Heart right ventricle (tissue), 16 donors: Measurements from ENCODE around the gene DHH. TPM values are rescaled to one million over a fixed set of nuclear protein-coding genes. Genes with fewer than 3 reads are reported as not detected.
"Not testable (repeated sequence)": the region's sequence is repeated elsewhere in the genome, so short reads cannot be mapped to it uniquely, and the experiment has no call there.

Experiments used
- ATAC-seq, 8 donors: fragments of 200-7000 bp; cut with Tn5 transposase; one replicate each; pipeline ENCODE4 v1.9.1; 2020; ENCODE audit warnings: mild to moderate bottlenecking in 8 of 8, moderate library complexity in 8 of 8, moderate number of reproducible peaks in 1 of 8
- DNase-seq, 2 donors: peaks; one replicate each; pipeline ENCODE4 v3.0.0-alpha.2; 2020
- H3K27ac ChIP-seq, 10 donors: fragments of 200-600 bp; sonication (generic) in 2 of 10; one replicate each; pipeline versions ENCODE4 v1.5.0 to v1.8.0; 2020 to 2022; ENCODE audit warnings: mild to moderate bottlenecking in 3 of 10
- H3K27me3 ChIP-seq, 7 donors: fragments of 200-600 bp; one replicate each; pipeline ENCODE4 v1.8.0; 2021 to 2022; ENCODE audit warnings: mild to moderate bottlenecking in 2 of 7
- H3K36me3 ChIP-seq, 9 donors: fragments of 200-600 bp; sonication (generic) in 1 of 9; one replicate each; pipeline versions ENCODE4 v1.5.0 to v1.8.0; 2020 to 2022; ENCODE audit warnings: mild to moderate bottlenecking in 2 of 9
- H3K4me1 ChIP-seq, 9 donors: fragments of 200-600 bp; sonication (generic) in 1 of 9; one replicate each; pipeline versions ENCODE4 v1.5.0 to v1.8.0; 2020 to 2022; ENCODE audit warnings: mild to moderate bottlenecking in 4 of 9
- H3K4me3 ChIP-seq, 10 donors: fragments of 200-600 bp; sonication (generic) in 2 of 10; one replicate each; pipeline versions ENCODE4 v1.5.0 to v1.8.0; 2020 to 2022; ENCODE audit warnings: mild to moderate bottlenecking in 7 of 10, moderate library complexity in 2 of 10
- H3K9me3 ChIP-seq, 11 donors: fragments of 200-600 bp in 10 of 11; sonication (generic) in 2 of 11; one replicate each; pipeline versions ENCODE4 v1.5.0 to v1.8.0; 2013 to 2022; ENCODE audit warnings: mild to moderate bottlenecking in 2 of 11, control low read depth in 1 of 11, moderate library complexity in 1 of 11
- WGBS, 2 donors: extraction: QIAGEN DNeasy Blood & Tissue Kit; methylation state at CpG; one replicate each; pipeline ENCODE4 v1.1.7; 2013; ENCODE audit warnings: inconsistent platforms in 1 of 2; 5-methylcytosine and 5-hydroxymethylcytosine counted together
- intact Hi-C, 10 donors: fragments of 100-400 bp; cut with DNase I; formaldehyde crosslinking; loops; one replicate each; pipeline versions ENCODE4 v1.11.1 to v1.14.2; 2022
- polyA plus RNA-seq, 2 donors: library from polyadenylated mRNA; stranded (reverse); fragments of 200-250 nt; gene quantifications; one replicate each; pipeline ENCODE4 v1.2.3, GENCODE V29; 2013
- total RNA-seq, 10 donors: library from RNA; stranded (reverse); fragmentation: NEBNext Ultra II Directional in 3 of 10; extraction: Animal tissue kit (Norgen Biotek cat#: 25700) in 3 of 10; gene quantifications; one replicate each; pipeline versions ENCODE4 v1.2.1 to v1.2.4, GENCODE V29; 2021 to 2023
- TF ChIP-seq, protein P1 (sequence below), 9 donors: fragments of 200-600 bp; sonication (generic) in 2 of 9; IDR thresholded peaks; one replicate each; pipeline versions ENCODE4 v1.5.0 to v1.8.0; 2021 to 2022; ENCODE audit warnings: antibody characterized with exemption in 9 of 9, mild to moderate bottlenecking in 5 of 9, moderate library complexity in 1 of 9
- donor health status: Arrhythmogenic right ventricular cardiomyopathy.
- donor health status: ischemic (EF 13 %, LVEDD 7.1; RV severe dilation, severe dysfunction).
- donor health status: healthy with polysubstance abuse.
- donor health status: DM: no; HTN: yes; CAD: no.
- donor health status: DM: no; HTN: no; CAD: no.
- donor health status: ischemic (EF 25% LVEDD 6.9; RV normal size, moderate dysfunction).
- donor health status: ischemic (EF 25% LVEDD 5.7; RV mildly dilated, moderate dysfunction).
- donor health status: healthy.
- donor health status: DM: yes; HTN: yes; CAD: no.
- donor health status: Ischemic cardiomyopathy.
- donor health status: ischemic (EF 35%, LVEDD 5.7; RV mildly dilated, moderate dysfunction).
- donor health status: nonischemic (EF 11% LVEDD 7.7; RV severe dilation, severe dysfunction).
- donor health status: DM: yes; HTN: yes; CAD: no.
- donor health status: PGD.
- donor health status: ischemic (EF 29% LVEDD 5.4; RV normal size, mild dysfunction).
- donor health status: nonischemic (EF 23%, LVEDD 6.1; RV moderate dilation, normal function).

The DHH gene
- total and polyA plus RNA-seq, 12 donors: 0.32 to 1.6 (median 0.74) TPM

DNA sequence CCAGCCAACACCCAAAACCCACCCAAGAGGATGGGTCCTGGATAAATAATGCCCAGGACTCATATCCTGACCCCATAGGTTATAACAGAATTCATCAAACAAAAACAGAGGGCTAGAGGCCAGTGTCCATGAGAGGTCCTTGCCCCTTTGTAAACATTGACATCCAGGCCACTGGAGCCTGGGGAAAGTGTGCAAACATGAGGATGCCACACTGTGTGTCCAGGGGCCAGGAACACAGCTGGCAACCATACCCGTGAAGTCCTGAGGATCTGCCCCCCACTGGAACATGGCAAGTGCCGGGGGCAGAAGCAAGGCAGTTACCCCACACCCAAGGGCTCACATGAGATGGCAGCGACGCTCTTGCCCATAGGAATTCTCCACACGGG lies 29.8 kb downstream of the DHH start:
- intact Hi-C loops: loop anchor here in 9 of 10 donors (1.0 to 10.0 kb wide), 13 partner anchors 34 to 503 kb away; partner anchors contain the start of genes MCRS1 (in 1 of the 9), TUBA1A (in 1 of the 9) and TUBA1B (in 1 of the 9)

DNA sequence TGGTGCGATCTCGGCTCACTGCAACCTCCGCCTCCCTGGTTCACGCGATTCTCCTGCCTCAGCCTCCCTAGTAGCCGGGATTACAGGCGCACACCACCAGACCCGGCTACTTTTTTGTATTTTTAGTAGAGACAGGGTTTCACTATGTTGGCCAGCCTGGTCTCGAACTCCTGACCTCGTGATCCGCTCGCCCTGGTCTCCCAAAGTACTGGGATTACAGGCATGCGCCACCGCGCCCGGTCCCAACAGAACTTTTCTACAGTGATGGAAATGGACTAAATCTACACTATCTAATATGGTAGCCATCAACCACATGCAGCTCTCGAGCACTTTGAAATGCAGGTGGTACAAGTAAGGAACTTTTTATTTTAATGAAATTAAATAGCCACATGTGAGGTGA lies 32.7 kb downstream of the DHH start:
- DNase-seq, H3K36me3 ChIP-seq, H3K27ac ChIP-seq, H3K4me3 ChIP-seq, H3K9me3 ChIP-seq, H3K27me3 ChIP-seq, ATAC-seq: not testable (repeated sequence)
- H3K4me1 ChIP-seq: peaks cover 9 to 37% (median 28%) of the 10 kb centered on the region in 9 donors
- WGBS, 2 donors: 89 to 91% methylated on average over 17 of the region's 17 CpGs
- intact Hi-C loops: loop anchor here in 9 of 10 donors (2.0 to 10.0 kb wide), 9 partner anchors 60 to 505 kb away; partner anchors contain the start of genes MCRS1 (in 1 of the 9), TUBA1A (in 1 of the 9) and TUBA1B (in 1 of the 9)

More for the DNA sequence above, 29.8 kb downstream of the DHH start:
- no peaks in the 10 kb centered on the region for H3K36me3 ChIP-seq
- ATAC-seq: no peak
- H3K4me1 ChIP-seq: peaks cover 0 to 20% (median 12%) of the 10 kb centered on the region in 9 donors
- H3K27ac ChIP-seq: no peak overlapping the region
- H3K9me3 ChIP-seq: no peaks in the 10 kb centered on the region
- H3K4me3 ChIP-seq: no peak overlapping the region
- H3K27me3 ChIP-seq: no peaks in the 10 kb centered on the region
- DNase-seq: no peak
- TF ChIP-seq, protein P1, sequence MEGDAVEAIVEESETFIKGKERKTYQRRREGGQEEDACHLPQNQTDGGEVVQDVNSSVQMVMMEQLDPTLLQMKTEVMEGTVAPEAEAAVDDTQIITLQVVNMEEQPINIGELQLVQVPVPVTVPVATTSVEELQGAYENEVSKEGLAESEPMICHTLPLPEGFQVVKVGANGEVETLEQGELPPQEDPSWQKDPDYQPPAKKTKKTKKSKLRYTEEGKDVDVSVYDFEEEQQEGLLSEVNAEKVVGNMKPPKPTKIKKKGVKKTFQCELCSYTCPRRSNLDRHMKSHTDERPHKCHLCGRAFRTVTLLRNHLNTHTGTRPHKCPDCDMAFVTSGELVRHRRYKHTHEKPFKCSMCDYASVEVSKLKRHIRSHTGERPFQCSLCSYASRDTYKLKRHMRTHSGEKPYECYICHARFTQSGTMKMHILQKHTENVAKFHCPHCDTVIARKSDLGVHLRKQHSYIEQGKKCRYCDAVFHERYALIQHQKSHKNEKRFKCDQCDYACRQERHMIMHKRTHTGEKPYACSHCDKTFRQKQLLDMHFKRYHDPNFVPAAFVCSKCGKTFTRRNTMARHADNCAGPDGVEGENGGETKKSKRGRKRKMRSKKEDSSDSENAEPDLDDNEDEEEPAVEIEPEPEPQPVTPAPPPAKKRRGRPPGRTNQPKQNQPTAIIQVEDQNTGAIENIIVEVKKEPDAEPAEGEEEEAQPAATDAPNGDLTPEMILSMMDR (IDR thresholded peaks at IDR 0.05): no peak
- 91% methylated on average over 5 of the region's 5 CpGs for WGBS, 2 donors

DNA sequence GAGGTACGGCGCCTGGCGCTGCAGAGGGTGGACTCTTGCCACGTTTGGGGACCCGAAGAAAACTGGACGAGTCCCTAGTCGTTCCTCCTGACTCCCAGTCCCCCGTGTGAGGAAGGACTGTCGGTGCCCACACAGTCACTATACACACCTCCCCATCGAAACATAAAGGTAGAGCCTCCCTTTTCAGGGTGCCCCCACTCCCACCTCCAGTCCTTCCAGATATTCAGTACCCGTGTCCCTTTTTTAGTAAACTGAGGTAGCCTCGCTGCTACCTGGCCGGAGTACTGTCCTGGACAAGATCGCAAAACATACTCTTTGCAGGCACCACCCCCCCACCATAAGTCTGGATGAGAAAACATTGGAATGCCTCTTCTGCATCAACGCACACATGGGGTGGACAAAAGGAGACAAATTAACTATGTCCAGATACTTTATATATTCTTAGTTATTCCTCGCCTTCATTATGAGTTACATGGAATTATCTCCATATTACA lies 33.4 kb downstream of the DHH start:
- H3K36me3 ChIP-seq: no peaks in the 10 kb centered on the region
- H3K27me3 ChIP-seq: no peaks in the 10 kb centered on the region
- TF ChIP-seq, protein P1 (IDR thresholded peaks at IDR 0.05): no peak
- H3K4me1 ChIP-seq: peaks cover 16 to 44% (median 35%) of the 10 kb centered on the region in 9 donors
- peak overlapping the region in 9 of 10 donors; percentile 95 to 100 (median 99) for H3K27ac ChIP-seq
- intact Hi-C loops: loop anchor here in 9 of 10 donors (2.0 to 10.0 kb wide), 9 partner anchors 61 to 506 kb away; partner anchors contain the start of genes MCRS1 (in 1 of the 9), TUBA1A (in 1 of the 9) and TUBA1B (in 1 of the 9)
- peak overlapping the region; percentile 74 to 99 (median 97) for H3K4me3 ChIP-seq
- DNase-seq: no peak
- no peaks in the 10 kb centered on the region for H3K9me3 ChIP-seq
- no peak for ATAC-seq
- WGBS, 2 donors: 7 to 11% methylated on average over 14 to 16 of the region's 16 CpGs

DNA sequence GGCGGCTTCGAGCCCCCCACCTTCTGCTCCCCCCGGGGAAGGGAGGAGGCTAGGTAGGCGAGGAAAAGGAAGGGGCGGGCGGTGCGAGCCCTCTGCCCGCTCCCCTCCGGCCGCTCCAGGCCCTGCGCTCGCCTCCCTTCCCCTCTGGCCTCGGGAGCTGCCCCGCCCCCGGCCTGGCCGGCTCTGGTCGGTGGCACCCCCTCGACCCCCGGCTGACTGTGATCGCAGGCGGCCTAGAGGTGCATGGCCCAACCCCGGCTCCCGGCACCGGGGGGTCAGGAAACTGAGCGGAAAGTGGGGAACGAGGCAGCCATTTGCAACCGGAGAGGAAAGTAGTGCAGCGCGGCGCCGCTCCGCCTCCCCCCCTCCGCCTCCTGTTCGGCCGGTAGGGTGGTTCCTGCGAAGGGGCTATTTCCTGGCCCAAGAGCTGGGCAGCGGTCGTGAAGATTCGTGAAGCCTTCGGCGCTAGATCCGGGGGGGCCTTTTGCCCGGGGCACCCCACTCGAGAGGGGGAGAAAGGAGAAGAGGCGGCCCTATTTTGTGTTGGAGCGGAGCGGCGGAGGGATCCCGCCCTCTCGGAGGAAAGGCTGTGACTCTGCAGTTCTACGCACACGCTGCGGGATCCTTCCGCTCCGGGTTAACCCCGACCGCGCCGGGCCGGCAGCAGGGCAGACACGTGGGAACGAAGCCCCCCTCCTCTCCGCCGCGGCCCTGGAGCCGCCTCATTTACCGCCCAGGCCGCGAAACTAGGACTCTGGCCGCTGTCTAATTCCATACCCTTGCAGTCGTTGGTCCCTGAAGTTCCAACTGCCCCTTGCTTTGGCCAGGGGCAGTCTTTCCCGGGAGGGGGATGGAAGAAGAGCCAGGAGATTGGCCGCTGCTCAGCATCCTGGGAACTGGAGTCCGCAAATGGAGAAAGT lies 34.1 kb downstream of the DHH start, which contains the start of gene KMT2D:
Gene KMT2D (minus strand): TSS at position 558 of the 920 bp plus-strand sequence. CDS start 5,470 bp downstream, outside the sequence.
- peak; percentile 92 to 93 for DNase-seq
- Histone ChIP-seq H3K36me3 (peaks cover 0 to 1% (median 0%) of the 10 kb centered on the region in 9 donors), H3K9me3 (no peaks in the 10 kb centered on the region), H3K4me1 (peaks cover 23 to 51% (median 42%) of the 10 kb centered on the region in 9 donors), H3K27me3 (no peaks in the 10 kb centered on the region), H3K27ac (peak within 1 kb of the TSS; percentile 95 to 100 (median 99)), H3K4me3 (peak within 1 kb of the TSS; percentile 74 to 99 (median 97))
- TF ChIP-seq, protein P1 (IDR thresholded peaks at IDR 0.05): peak in 6 of 9 donors; percentile 31 to 46 (median 36)
- intact Hi-C loops: loop anchor here in 9 of 10 donors (1.0 to 10.0 kb wide), 10 partner anchors 62 to 507 kb away; partner anchors contain the start of genes MCRS1 (in 1 of the 9), TUBA1A (in 1 of the 9) and TUBA1B (in 1 of the 9)
- peak; percentile 82 to 92 (median 86) for ATAC-seq
- 0% methylated on average over 69 to 72 of the region's 74 CpGs for WGBS, 2 donors
